GM12878 (cell line): ENCODE data around the gene SFXN4. TPM values are rescaled to one million over a fixed set of nuclear protein-coding genes. Genes with fewer than 3 reads are reported as not detected.

Experiments used
- ASH2L ChIP-seq: fragments of 300-600, 200-600 bp; sonication (generic); IDR thresholded peaks from 2 replicates; pipeline ENCODE4 v1.6.1; 2017; ENCODE audit warnings: low read depth, mild to moderate bottlenecking, borderline replicate concordance
- CUX1 ChIP-seq: IDR thresholded peaks from 2 replicates; pipeline ENCODE4 v1.6.1; 2012; ENCODE audit warnings: improper control_type of control experiment, low read depth, low read length; ENCODE audit not compliant: insufficient replicate concordance
- FOXK2 ChIP-seq: fragments of 450-650 bp; IDR thresholded peaks from 2 replicates; pipeline ENCODE4 v1.6.1; 2017; ENCODE audit warnings: mild to moderate bottlenecking, moderate library complexity
- FOXM1 ChIP-seq: IDR thresholded peaks from 2 replicates; pipeline ENCODE4 v1.6.1; 2012; ENCODE audit warnings: low read depth, mild to moderate bottlenecking, inconsistent platforms, low read length, moderate library complexity
- MEF2B ChIP-seq: fragments of 450-650 bp; IDR thresholded peaks from 2 replicates; pipeline ENCODE4 v1.6.1; 2018; ENCODE audit warnings: mild to moderate bottlenecking, moderate library complexity; ENCODE audit not compliant: partially characterized antibody, poor library complexity, severe bottlenecking
- NFIC ChIP-seq: IDR thresholded peaks from 2 replicates; pipeline ENCODE4 v1.6.1; 2012; ENCODE audit warnings: low read depth, mild to moderate bottlenecking, inconsistent platforms, low read length, moderate library complexity
- RFX5 ChIP-seq: IDR thresholded peaks from 2 replicates; pipeline ENCODE4 v1.6.1; 2011; ENCODE audit warnings: low read depth, low read length, improper control_type of control experiment
- SMAD5 ChIP-seq: IDR thresholded peaks from 2 replicates; pipeline ENCODE4 v1.6.1; 2016; ENCODE audit warnings: antibody characterized with exemption, low read depth
- SPI1 ChIP-seq: IDR thresholded peaks from 2 replicates; pipeline ENCODE4 v1.6.1; 2011; ENCODE audit warnings: low read depth, mild to moderate bottlenecking, low read length, moderate library complexity, borderline replicate concordance; ENCODE audit not compliant: insufficient read depth
- SRF ChIP-seq, 2 experiments: IDR thresholded peaks; 2 replicates each; pipeline ENCODE4 v1.6.1; 2011; ENCODE audit warnings: low read depth in 2 of 2, low read length in 2 of 2, mild to moderate bottlenecking in 1 of 2, moderate library complexity in 1 of 2
- TAF1 ChIP-seq: IDR thresholded peaks from 2 replicates; pipeline ENCODE4 v1.6.1; 2011; ENCODE audit warnings: mild to moderate bottlenecking, low read depth, low read length, borderline replicate concordance
- TARDBP ChIP-seq: IDR thresholded peaks from 2 replicates; pipeline ENCODE4 v1.6.1; 2016; ENCODE audit warnings: borderline replicate concordance
- USF1 ChIP-seq: IDR thresholded peaks from 2 replicates; pipeline ENCODE4 v1.6.1; 2011; ENCODE audit warnings: borderline replicate concordance, low read depth, mild to moderate bottlenecking, moderate library complexity, mixed read lengths, low read length; ENCODE audit not compliant: insufficient read depth; ENCODE audit errors: extremely low read length
- YBX1 ChIP-seq: fragments of 450-650 bp; IDR thresholded peaks from 2 replicates; pipeline ENCODE4 v1.6.1; 2016; ENCODE audit warnings: antibody characterized with exemption
- ZBTB4 ChIP-seq: fragments of 450-650 bp; formaldehyde crosslinking; IDR thresholded peaks from 2 replicates; pipeline ENCODE4 v1.4.0; 2022; ENCODE audit warnings: mild to moderate bottlenecking, moderate library complexity
- polyA plus RNA-seq, 11 experiments: library from polyadenylated mRNA; depleted of rRNA in 4 of 11; unstranded in 6 of 11; stranded (reverse) in 5 of 11; fragments of >200 nt; fragmentation: Nextera tagmentation in 4 of 11; fragmentation: Illumina TruSeq in 1 of 11; extraction: Ambion mirVana in 4 of 11; extraction: Trizol in 1 of 11; gene quantifications; 1 replicate in 1 of 11; 2 replicates in 10 of 11; pipeline versions ENCODE4 v1.2.1 to v1.2.3, GENCODE V29; 2011 to 2016; ENCODE audit warnings: inconsistent platforms in 2 of 11, missing spikeins in 2 of 11, low read depth in 1 of 11
- total RNA-seq, 4 experiments: library from RNA; depleted of rRNA in 3 of 4; stranded (reverse); fragments of >200 nt in 3 of 4; fragmentation: Illumina TruSeq in 1 of 4; extraction: Trizol in 1 of 4; gene quantifications; 2 replicates each; pipeline versions ENCODE4 v1.2.1 to v1.2.3, GENCODE V29; 2013 to 2021

SFXN4 gene
- total and polyA plus RNA-seq, 10 of the 15 experiments (the other 5 are each of a cell fraction or from before 2014, with no cell fraction given), result 40.7 to 111 (median 48.8) TPM

- TF ChIP-seq SMAD5, result 0 out of 2 replicates have a peak, but pooled peaks have one; percentile 38
- TF ChIP-seq SRF (IDR thresholded peaks at IDR 0.05; ENCODE audit: low read depth in 2 of 2, low read length in 2 of 2), result no peak
- TF ChIP-seq FOXK2, result no peak
- TF ChIP-seq FOXM1, result no peak
- peak; percentile 15 for TF ChIP-seq MEF2B
- peak; percentile 43; the same call in 1 of the 2 replicates for TF ChIP-seq TAF1
- TF ChIP-seq ZBTB4, result no peak
- TF ChIP-seq SPI1, result peak; percentile 7; the same call in 1 of the 2 replicates
- no peak for TF ChIP-seq USF1
- TF ChIP-seq ASH2L, result no peak
- no peak for TF ChIP-seq CUX1
- peak; percentile 26; the same call in 1 of the 2 replicates for TF ChIP-seq NFIC
- no peak for TF ChIP-seq YBX1
- no peak for TF ChIP-seq TARDBP
- TF ChIP-seq RFX5, result no peak
Observed at GRCh38 chr10:119205894-119206602, 40.5 kb upstream of the SFXN4 start (continued).
